ENCODE data around the gene SLC18A3. TPM values are rescaled to one million over a fixed set of nuclear protein-coding genes. Genes with fewer than 3 reads are reported as not detected.

SLC18A3 gene
- total RNA-seq, 2 experiments from 2014 or later = not detected

DNA sequence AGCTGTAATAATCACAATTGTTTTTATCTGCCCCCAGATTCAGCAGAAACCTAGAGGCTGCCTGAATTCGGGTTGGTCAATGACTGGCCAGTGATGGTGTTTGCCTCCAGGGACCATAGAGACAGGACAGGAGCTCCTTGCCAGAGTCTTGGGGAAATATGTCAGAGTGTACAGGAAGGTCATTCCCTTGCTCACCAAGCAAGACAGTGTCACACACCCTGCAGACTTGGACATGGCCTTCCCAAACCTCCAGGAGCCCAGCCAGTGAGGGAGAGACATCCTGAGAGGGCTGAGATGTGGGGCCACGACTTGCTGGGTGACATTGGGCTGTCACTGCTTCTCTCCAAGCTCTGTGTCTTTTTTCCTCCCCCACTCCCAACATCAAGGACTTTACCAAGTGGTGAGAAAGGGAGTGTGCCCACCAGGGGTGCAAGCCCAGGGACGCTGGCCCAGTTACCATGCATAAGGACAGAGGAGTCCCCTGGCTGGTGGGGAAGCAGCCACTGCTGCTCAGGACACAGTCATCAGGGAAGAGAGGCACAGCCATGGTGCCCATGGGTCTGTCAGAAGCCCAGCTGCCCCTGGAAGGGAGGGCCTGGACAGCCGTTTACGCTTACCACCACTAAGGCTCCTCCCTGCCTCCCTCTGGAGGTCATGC, 44.1 kb downstream of the SLC18A3 start:
- CTCF ChIA-PET = interaction anchor here (0.8 kb wide), 1 partner anchor 90 kb away, joined by 3 read pairs; no protein-coding TSS in a partner anchor
- intact Hi-C loops (cut with micrococcal nuclease) = no loop called here

DNA sequence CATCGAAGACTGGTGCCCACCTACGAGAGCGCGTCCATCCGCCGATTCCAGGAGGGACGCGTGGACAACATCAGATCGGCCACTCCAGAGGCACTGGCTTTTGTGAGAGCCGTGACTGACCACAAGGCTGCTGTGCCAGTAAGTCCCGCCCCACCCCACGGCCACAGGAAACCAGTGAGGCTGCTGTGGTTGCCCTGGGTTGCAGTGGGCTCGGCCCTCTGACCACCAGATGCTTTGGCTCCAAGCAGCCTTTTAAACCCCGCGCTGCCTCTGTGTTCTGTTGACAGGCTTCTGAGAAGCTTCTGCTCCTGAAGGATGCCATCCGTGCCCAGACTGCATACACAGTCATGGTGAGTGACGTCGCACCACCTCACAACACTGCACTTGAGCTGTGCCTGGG, 45.0 kb downstream of the SLC18A3 start:
- POLR2A ChIA-PET = no interaction called here
- no peak for DNase-seq
- peaks cover 5% of the 10 kb centered on the region for H3K27me3 Mint-ChIP-seq

More for the DNA sequence above, 44.1 kb downstream of the SLC18A3 start:
- DNase-seq = no peak
- POLR2A ChIA-PET = no interaction called here
- Mint-ChIP-seq H3K27me3 (peaks cover 5% of the 10 kb centered on the region), H3K9me3 (peaks cover 8% of the 10 kb centered on the region), H3K36me3 (peaks cover under 1% of the 10 kb centered on the region), H3K4me3 (no peak overlapping the region), H3K4me1 (ENCODE audit: low read depth) (no peaks in the 10 kb centered on the region), H3K27ac (no peak overlapping the region)

DNA sequence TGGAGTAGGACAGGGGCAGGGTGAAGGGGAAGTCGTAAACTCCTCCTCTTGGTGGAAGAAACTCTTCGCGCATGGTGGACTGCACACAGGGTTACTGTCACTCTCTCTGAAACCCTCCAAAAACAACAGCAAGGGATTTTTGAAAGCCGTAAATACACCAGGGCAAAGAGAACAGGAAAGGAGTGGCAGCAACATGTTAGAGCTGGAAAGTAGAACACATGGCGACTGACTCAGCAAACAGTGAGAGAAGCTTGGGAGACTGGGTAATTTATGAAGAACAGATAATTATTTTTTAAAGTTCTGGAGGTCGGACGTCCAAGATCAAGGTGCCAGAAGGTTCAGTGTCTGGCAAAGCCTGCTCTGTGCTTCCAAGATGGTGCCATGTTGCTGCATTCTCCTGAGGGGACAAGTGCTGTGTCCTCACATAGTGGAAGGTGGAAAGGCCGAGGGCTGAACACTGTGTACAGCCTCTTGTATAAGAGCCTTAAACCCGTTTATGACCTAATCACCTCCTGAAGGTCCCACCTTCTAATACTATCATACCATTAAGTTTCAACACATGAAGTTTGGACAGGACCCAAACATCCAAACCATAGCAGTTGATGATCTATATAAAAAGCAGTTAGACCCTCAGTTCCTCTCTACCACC, 46.9 kb downstream of the SLC18A3 start:
- H3K27me3 Mint-ChIP-seq = peaks cover 5% of the 10 kb centered on the region
- peaks cover 2% of the 10 kb centered on the region for H3K36me3 Mint-ChIP-seq
- no peak overlapping the region for H3K4me3 Mint-ChIP-seq
- H3K9me3 Mint-ChIP-seq = peaks cover 17% of the 10 kb centered on the region
- no peaks in the 10 kb centered on the region for H3K4me1 Mint-ChIP-seq (ENCODE audit: low read depth)
- intact Hi-C loops (cut with micrococcal nuclease) = no loop called here
- POLR2A ChIA-PET = no interaction called here
- CTCF ChIA-PET = no interaction called here
- no peak for DNase-seq
- H3K27ac Mint-ChIP-seq = no peak overlapping the region

More for the DNA sequence above, 45.0 kb downstream of the SLC18A3 start:
- intact Hi-C loops (cut with micrococcal nuclease) = no loop called here
- CTCF ChIA-PET = interaction anchor here (0.8 kb wide), 1 partner anchor 91 kb away, joined by 3 read pairs; no protein-coding TSS in a partner anchor
- Mint-ChIP-seq H3K4me3 (no peak overlapping the region), H3K27ac (no peak overlapping the region), H3K36me3 (peaks cover 2% of the 10 kb centered on the region), H3K9me3 (peaks cover 15% of the 10 kb centered on the region), H3K4me1 (ENCODE audit: low read depth) (no peaks in the 10 kb centered on the region)

DNA sequence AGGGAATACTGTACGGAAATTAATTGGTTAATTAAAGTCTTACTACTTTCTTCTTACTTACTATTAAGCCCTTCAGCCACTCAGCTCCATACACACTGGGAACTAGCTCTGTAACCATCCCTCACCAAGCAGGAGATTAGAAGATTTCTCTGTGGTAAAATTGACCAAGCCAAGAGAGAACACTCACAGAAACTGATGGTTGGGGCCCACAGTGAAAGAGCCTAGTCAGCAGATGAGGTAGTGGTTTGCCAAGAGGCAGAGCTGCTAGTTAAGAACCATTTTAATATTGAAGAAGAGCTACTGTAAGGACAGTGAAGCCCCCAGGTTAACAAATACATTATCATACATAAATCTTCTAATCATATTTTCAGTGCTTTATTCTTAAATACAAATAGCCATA, 47.5 kb downstream of the SLC18A3 start:
- H3K4me1 Mint-ChIP-seq (ENCODE audit: low read depth) = no peaks in the 10 kb centered on the region
- POLR2A ChIA-PET = no interaction called here
- peaks cover 5% of the 10 kb centered on the region for H3K27me3 Mint-ChIP-seq
- H3K36me3 Mint-ChIP-seq = peaks cover 2% of the 10 kb centered on the region
- no peak overlapping the region for H3K4me3 Mint-ChIP-seq
- H3K27ac Mint-ChIP-seq = no peak overlapping the region
- intact Hi-C loops (cut with micrococcal nuclease) = no loop called here
- peaks cover 17% of the 10 kb centered on the region for H3K9me3 Mint-ChIP-seq
- CTCF ChIA-PET = no interaction called here
- no peak for DNase-seq

DNA sequence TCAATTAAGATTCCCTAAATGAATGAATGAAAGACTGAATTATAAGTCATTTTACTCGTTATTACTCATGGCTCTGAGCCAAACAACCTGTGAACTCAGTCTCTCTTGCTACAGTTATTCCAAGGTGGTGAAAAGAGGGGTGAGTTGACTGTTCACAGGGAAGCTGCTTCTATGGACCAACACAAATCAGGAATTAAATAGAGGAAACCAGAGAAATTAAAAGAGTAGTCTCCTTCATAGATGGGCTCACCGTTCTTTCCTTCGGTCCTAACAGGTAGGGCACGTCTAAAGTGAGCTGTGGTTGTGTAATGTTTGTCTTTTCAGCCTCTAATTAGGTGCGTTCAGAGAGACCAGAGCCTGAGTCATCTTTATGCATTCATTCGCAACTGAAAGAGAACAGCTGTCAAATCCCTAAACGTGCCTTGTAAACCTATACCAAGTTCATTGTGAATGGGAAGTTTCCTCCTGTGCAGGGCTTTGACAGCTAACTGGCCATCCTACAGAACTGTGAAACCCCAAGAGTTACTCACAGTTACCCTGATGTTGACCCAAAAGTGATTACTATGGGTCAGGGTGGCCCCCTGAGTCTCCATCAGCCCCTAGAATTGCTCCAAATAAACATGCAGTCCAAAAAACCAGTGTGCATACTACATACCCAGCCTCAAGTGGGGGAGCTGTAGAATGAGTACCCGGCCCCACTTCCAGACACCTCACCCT, 51.2 kb downstream of the SLC18A3 start:
- H3K36me3 Mint-ChIP-seq = peaks cover 2% of the 10 kb centered on the region
- POLR2A ChIA-PET = no interaction called here
- peaks cover 2% of the 10 kb centered on the region for H3K27me3 Mint-ChIP-seq
- DNase-seq = no peak
- H3K9me3 Mint-ChIP-seq = peaks cover 17% of the 10 kb centered on the region
- H3K4me3 Mint-ChIP-seq = no peak overlapping the region
- intact Hi-C loops (cut with micrococcal nuclease) = no loop called here
- CTCF ChIA-PET = no interaction called here
- H3K27ac Mint-ChIP-seq = no peak overlapping the region
- no peaks in the 10 kb centered on the region for H3K4me1 Mint-ChIP-seq (ENCODE audit: low read depth)

Other genes with a start within 250 kb of the SLC18A3 start
- gene DRGX, start 214.2 kb upstream of the SLC18A3 start, total RNA-seq = not detected
- gene ERCC6, start 71.2 kb upstream of the SLC18A3 start, total RNA-seq = 10 to 100 TPM; 17.5 to 18.8 TPM
- gene CHAT, start 3.7 kb downstream of the SLC18A3 start, total RNA-seq = not detected
- gene C10orf53, start 69.3 kb downstream of the SLC18A3 start, total RNA-seq = not detected
- under 1 TPM; 0.36 to 0.40 TPM for gene OGDHL, start 152.0 kb downstream of the SLC18A3 start, total RNA-seq

Measured in activated CD4-positive, alpha-beta memory T cell treated with anti-CD3 and anti-CD28 coated beads for 36 hours (primary cell).